GM10248 (cell line): ENCODE results near the gene CCDC78.

Experiments
- CTCF ChIA-PET: fragments of 300-600 bp; sonication (Branson Sonifier 250); formaldehyde crosslinking; extraction: SDS; loops from one replicate; lab custom pipeline; 2021; ENCODE audit warnings: antibody characterized with exemption; lab: Yijun Ruan, JAX
- POLR2A ChIA-PET: fragments of 350-650 bp; sonication (Branson Sonifier 250); formaldehyde crosslinking; extraction: SDS; loops from one replicate; lab custom pipeline; 2020; ENCODE audit warnings: antibody characterized with exemption; lab: Yijun Ruan, JAX
- DNase-seq: peaks from one replicate; pipeline ENCODE4 v3.0.0; 2012; ENCODE audit errors: extremely low spot score
- CTCF ChIP-seq: IDR thresholded peaks from 2 replicates; pipeline ENCODE4 v1.5.1; 2012; ENCODE audit warnings: mild to moderate bottlenecking, low read depth; ENCODE audit errors: extremely low read depth, missing control alignments, control extremely low read depth

Gene CCDC78

GRCh38 chr16:728890-729744 lies 2.9 kb upstream of the CCDC78 start:
- ChIA-PET POLR2A (no interaction called here), CTCF (interaction anchor here (1.3 to 2.1 kb wide), 3 partner anchors 8 to 56 kb away, joined by 4 to 11 read pairs (median 6); partner anchors contain the start of gene ANTKMT)
- no peak for DNase-seq
- no peak for TF ChIP-seq CTCF

GRCh38 chr16:728131-728889 lies 2.1 kb upstream of the CCDC78 start:
- ChIA-PET CTCF (interaction anchor here (1.2 to 1.5 kb wide), 2 partner anchors 12 to 57 kb away, joined by 3 to 5 read pairs; partner anchors contain the start of gene CIAO3), POLR2A (interaction anchor here (0.9 kb wide), 1 partner anchor 48 kb away, joined by 7 read pairs; the partner anchor contains the start of gene STUB1)
- peak; percentile 83 for DNase-seq
- no peak for TF ChIP-seq CTCF

- CTCF ChIA-PET, result interaction anchor here (1.2 to 8.0 kb wide), 4 partner anchors 12 to 58 kb away, joined by 3 to 59 read pairs (median 8); partner anchors contain the start of genes CIAO3 and METRN
- TF ChIP-seq CTCF, result no peak
- DNase-seq, result no peak
- POLR2A ChIA-PET, result interaction anchor here (0.9 to 1.2 kb wide), 2 partner anchors 9 to 47 kb away, joined by 5 to 7 read pairs; partner anchors contain the start of gene STUB1
Observed at GRCh38 chr16:727291-727977, 1.2 kb upstream of the CCDC78 start.

GRCh38 chr16:726188-726437 lies 130 bp downstream of the CCDC78 start:
- no peak for DNase-seq
- CTCF ChIA-PET, result interaction anchor here (0.6 to 8.0 kb wide), 5 partner anchors 11 to 59 kb away, joined by 3 to 59 read pairs (median 12); partner anchors contain the start of genes CIAO3 and METRN
- POLR2A ChIA-PET, result interaction anchor here (1.2 kb wide), 1 partner anchor 10 kb away, joined by 5 read pairs; no protein-coding TSS in a partner anchor
- no peak for TF ChIP-seq CTCF

- POLR2A ChIA-PET, result no interaction called here
- CTCF ChIA-PET, result interaction anchor here (0.6 to 8.0 kb wide), 5 partner anchors 10 to 60 kb away, joined by 3 to 59 read pairs (median 12); partner anchors contain the start of genes CIAO3 and METRN
- no peak for TF ChIP-seq CTCF
Observed at GRCh38 chr16:725463-726187, 618 bp downstream of the CCDC78 start.

More at GRCh38 chr16:725463-726187, 618 bp downstream of the CCDC78 start:
- DNase-seq, result no peak
